Duodenal mucosa (tissue), 2 donors: ENCODE results near the gene TAAR9.

ENCODE experiments used
- H3K27ac ChIP-seq: one replicate; pipeline ENCODE4 v1.7.0; 2013; ENCODE audit warnings: low read depth, low read length
- H3K27me3 ChIP-seq, 2 donors: one replicate each; pipeline ENCODE4 v1.7.0; 2013; ENCODE audit warnings: low read length in 2 of 2, control low read depth in 1 of 2; ENCODE audit not compliant: insufficient read depth in 2 of 2, control insufficient read depth in 1 of 2
- H3K36me3 ChIP-seq, 2 donors: one replicate each; pipeline ENCODE4 v1.7.0; 2013; ENCODE audit warnings: low read length in 2 of 2, control low read depth in 1 of 2; ENCODE audit not compliant: insufficient read depth in 2 of 2, control insufficient read depth in 1 of 2
- H3K4me1 ChIP-seq, 2 donors: one replicate each; pipeline ENCODE4 v1.7.0; 2013; ENCODE audit warnings: low read length in 2 of 2, control low read depth in 1 of 2; ENCODE audit not compliant: insufficient read depth in 2 of 2, control insufficient read depth in 1 of 2
- H3K4me3 ChIP-seq, 2 donors: one replicate each; pipeline ENCODE4 v1.7.0; 2013; ENCODE audit warnings: low read length in 2 of 2, low read depth in 1 of 2
- H3K9ac ChIP-seq, 2 donors: one replicate each; pipeline ENCODE4 v1.7.0; 2013; ENCODE audit warnings: low read length in 2 of 2, low read depth in 1 of 2
- H3K9me3 ChIP-seq, 2 donors: one replicate each; pipeline ENCODE4 v1.7.0; 2013; ENCODE audit warnings: low read length in 2 of 2, control low read depth in 1 of 2; ENCODE audit not compliant: control insufficient read depth in 1 of 2

TAAR9 gene

DNA sequence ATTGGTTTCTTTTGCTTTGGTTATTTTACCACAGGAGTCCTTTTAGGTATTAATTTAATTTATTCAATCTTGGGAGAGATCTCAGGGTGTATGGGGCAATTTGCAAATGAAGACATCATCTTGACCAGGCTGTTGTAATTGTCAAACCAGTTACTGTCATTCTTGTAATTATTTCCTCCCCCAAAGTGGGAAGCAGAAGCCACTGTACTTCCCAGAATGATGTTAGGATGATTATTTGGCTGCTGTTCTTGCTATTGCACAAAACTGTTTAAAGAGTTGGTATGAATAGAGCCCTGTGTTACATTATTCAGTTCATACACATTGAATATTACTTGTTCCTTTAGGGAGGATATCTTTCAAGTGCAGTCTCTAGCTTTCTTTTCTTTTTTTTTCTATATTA is 33.7 kb downstream of the TAAR9 start:
- Histone ChIP-seq H3K9me3 (no peaks in the 10 kb centered on the region), H3K4me1 (no peaks in the 10 kb centered on the region), H3K27ac (no peak overlapping the region), H3K9ac (no peak overlapping the region), H3K27me3 (no peaks in the 10 kb centered on the region), H3K36me3 (no peaks in the 10 kb centered on the region), H3K4me3 (no peak overlapping the region)

DNA sequence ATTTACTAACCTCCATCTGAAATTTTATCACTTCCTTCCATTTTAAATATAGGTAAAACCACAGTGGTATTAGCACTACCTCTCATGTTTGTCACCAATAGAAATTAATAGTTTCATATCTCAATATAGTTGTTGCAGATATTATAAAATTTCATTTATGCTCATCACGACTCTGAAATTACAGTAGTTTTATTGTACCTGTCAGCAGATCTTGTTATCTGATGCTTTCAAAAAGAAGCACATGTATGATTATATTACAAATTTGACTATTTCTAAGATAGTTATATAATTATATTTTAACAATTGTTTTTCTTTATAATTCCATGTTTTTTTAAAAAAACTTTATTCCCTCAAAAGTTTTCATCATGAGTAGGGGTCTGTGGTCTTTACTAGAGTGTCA is 46.6 kb downstream of the TAAR9 start:
- Histone ChIP-seq H3K4me3 (no peak overlapping the region), H3K27me3 (no peaks in the 10 kb centered on the region), H3K4me1 (no peaks in the 10 kb centered on the region), H3K27ac (no peak overlapping the region), H3K9ac (no peak overlapping the region), H3K36me3 (no peaks in the 10 kb centered on the region), H3K9me3 (no peaks in the 10 kb centered on the region)

DNA sequence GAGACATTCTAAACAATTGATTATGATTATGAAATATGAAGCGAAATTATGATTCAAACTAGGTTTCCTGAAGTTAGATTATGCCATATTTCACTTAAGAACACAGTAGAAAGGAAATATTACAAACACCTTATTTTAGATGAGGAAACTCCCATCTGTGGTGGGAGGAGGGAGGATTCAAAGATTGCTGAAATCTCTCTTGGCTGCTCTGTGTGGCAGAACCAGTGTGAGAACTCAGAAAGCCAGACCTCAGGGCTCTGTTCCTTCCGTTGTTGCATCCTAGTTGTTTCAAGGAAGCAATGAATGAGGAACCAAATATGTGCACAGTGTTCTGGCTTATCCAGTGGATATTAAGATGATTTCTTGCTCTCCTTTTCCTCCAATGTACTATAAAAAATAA is 49.3 kb downstream of the TAAR9 start:
- no peak overlapping the region for H3K9ac ChIP-seq
- H3K4me1 ChIP-seq = no peaks in the 10 kb centered on the region
- H3K27ac ChIP-seq = no peak overlapping the region
- no peaks in the 10 kb centered on the region for H3K9me3 ChIP-seq
- no peaks in the 10 kb centered on the region for H3K36me3 ChIP-seq
- H3K4me3 ChIP-seq = no peak overlapping the region
- H3K27me3 ChIP-seq = no peaks in the 10 kb centered on the region
